A172 (cell line): ENCODE measurements around the gene GSTA2. TPM values are rescaled to one million over a fixed set of nuclear protein-coding genes. Genes with fewer than 3 reads are reported as not detected.
"Not testable (repeated sequence)": the region's sequence is repeated elsewhere in the genome, so short reads cannot be mapped to it uniquely, and the experiment has no call there.

Source experiments
- DNase-seq: peaks from one replicate; pipeline ENCODE4 v3.0.0-alpha.2; 2015; ENCODE audit warnings: low spot score
- total RNA-seq: library from RNA; depleted of rRNA; stranded (reverse); fragments of >200 nt; shearing (Covaris generic); gene quantifications from 2 replicates; pipeline ENCODE4 v1.2.3, GENCODE V29; 2014

The GSTA2 gene
- total RNA-seq, 1 experiment from 2014 or later: not detected

GRCh38 chr6:52760105-52760765 is 3.0 kb downstream of the GSTA2 start:
- DNase-seq: no peak

GRCh38 chr6:52759085-52759484 is 4.2 kb downstream of the GSTA2 start:
- no peak for DNase-seq

- DNase-seq: peak; percentile 19
These were observed 5.5 kb downstream of the GSTA2 start for GRCh38 chr6:52757651-52758338.

- no peak for DNase-seq
These were observed 8.8 kb downstream of the GSTA2 start for GRCh38 chr6:52754443-52754842.

- DNase-seq: not testable (repeated sequence)
These were observed 10.1 kb downstream of the GSTA2 start for GRCh38 chr6:52753137-52753536.

GRCh38 chr6:52752310-52752709 is 11.0 kb downstream of the GSTA2 start:
- DNase-seq: no peak

- no peak for DNase-seq
These were observed 13.6 kb downstream of the GSTA2 start for GRCh38 chr6:52749556-52750152.

GRCh38 chr6:52747301-52747700 is 16.0 kb downstream of the GSTA2 start:
- DNase-seq: not testable (repeated sequence)

GRCh38 chr6:52746213-52746612 is 17.1 kb downstream of the GSTA2 start:
- DNase-seq: no peak

GRCh38 chr6:52745764-52746201 is 17.5 kb downstream of the GSTA2 start:
- no peak for DNase-seq

- peak; percentile 12 for DNase-seq
These were observed 21.4 kb downstream of the GSTA2 start for GRCh38 chr6:52741872-52742271.

GRCh38 chr6:52739627-52740026 is 23.6 kb downstream of the GSTA2 start:
- DNase-seq: no peak

GRCh38 chr6:52739134-52739533 is 24.1 kb downstream of the GSTA2 start:
- DNase-seq: no peak

GRCh38 chr6:52736145-52736544 is 27.1 kb downstream of the GSTA2 start:
- DNase-seq: no peak

GRCh38 chr6:52735071-52735470 is 28.2 kb downstream of the GSTA2 start:
- no peak for DNase-seq

GRCh38 chr6:52734072-52734471 is 29.2 kb downstream of the GSTA2 start:
- DNase-seq: no peak

- no peak for DNase-seq
These were observed 30.1 kb downstream of the GSTA2 start for GRCh38 chr6:52733172-52733571.

GRCh38 chr6:52731719-52732118 is 31.6 kb downstream of the GSTA2 start:
- DNase-seq: no peak

GRCh38 chr6:52729576-52729975 is 33.7 kb downstream of the GSTA2 start:
- no peak for DNase-seq

- no peak for DNase-seq
These were observed 34.9 kb downstream of the GSTA2 start for GRCh38 chr6:52728394-52728793.

GRCh38 chr6:52727908-52728307 is 35.4 kb downstream of the GSTA2 start:
- no peak for DNase-seq

GRCh38 chr6:52726741-52727535 is 36.3 kb downstream of the GSTA2 start:
- DNase-seq: no peak
